ENCODE results near the gene MATK.

The MATK gene

DNA sequence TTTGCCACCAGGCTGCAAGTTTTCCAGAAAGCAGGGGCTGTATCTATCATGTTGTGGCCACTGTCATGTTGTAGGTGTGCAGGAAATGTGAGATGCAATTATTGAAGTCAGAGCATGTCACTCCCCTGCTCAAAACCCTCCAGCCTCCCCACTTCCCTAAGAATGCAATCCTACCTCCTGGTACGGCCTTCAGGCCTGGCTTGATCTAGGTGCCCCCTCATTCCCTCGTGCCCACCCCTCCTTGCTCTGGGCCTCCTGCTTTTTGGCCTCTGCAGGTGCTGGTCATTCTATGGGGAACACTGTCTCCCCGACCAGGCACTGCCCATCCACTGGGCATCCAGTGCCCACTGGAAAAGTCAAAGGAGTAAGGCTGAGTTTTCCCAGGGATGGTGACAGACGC lies 28.5 kb upstream of the MATK start:
- DNase-seq, result no peak

DNA sequence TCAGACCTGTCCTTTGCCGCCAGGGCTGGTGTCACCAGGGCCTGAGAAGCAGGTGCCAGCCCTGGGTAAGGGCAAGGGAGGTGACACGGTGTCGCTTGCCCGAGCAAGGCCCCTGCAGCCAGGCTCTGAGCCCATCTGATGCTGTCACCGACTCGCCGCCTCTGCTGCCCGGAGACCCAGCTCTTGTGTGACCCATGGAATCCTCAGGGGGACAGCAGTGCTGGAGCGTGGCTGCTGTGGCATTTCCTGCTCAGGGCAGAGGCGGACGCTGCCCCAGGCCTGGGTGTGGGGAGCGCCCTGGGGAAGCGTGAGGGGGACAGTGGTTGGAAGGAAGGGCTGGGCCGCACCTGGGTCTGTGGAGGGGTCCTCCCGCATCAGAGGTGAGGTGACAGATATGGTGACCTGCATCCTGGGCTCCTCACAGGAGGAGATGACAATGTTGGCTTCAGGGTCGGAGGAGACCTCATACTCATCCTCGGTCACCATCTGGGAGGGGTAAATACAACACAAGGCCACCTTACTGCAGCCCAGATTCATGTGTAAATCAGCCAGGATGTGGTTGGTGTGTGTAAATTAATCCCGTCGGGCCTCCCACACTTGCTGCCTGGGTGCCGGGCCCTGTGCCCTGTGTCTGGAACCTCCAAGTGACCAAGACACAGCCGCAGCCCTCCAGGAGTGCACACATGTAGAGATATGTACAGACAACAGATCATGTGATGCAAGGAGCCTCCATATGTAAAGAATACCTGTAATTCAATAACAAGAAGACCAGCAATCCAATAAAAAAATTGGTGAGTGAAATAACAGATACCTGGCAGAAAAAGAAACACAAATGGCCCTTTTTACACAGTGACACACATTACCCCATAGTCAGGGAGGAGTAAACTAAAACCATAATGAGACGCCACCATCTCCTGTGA lies 27.6 kb upstream of the MATK start:
- DNase-seq, result no peak

DNA sequence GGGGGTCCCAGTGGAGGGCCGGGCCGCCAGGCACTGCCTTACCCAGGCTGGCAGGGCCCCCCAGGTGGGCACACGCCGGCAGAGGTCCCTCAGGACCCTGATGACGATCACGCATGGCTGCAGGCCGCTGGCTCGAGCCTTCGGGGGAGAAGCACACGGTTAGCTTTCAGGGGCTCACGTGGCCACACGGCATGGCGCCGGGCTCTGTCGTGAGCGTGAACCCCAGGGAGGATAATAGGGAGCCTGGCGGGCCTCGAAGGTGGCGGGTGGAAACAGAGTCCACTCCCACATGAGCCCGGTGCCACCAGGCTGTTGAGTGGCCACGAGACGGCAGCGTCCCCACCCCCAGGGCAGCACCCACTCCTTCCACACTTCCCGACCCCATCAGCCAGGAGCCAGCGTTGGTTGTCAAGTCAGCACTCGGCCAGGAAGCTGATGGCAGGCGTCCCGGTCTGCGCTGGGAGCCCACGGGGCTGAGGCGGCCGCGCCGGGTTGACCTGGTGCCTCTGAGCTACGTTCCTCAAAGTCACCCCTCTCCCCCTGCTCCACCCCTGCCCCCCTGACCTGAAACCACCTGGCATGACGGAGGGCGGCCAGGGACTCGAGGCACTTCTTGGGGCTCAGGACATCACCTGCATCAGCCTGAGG lies 24.7 kb upstream of the MATK start:
- no peak for DNase-seq

DNA sequence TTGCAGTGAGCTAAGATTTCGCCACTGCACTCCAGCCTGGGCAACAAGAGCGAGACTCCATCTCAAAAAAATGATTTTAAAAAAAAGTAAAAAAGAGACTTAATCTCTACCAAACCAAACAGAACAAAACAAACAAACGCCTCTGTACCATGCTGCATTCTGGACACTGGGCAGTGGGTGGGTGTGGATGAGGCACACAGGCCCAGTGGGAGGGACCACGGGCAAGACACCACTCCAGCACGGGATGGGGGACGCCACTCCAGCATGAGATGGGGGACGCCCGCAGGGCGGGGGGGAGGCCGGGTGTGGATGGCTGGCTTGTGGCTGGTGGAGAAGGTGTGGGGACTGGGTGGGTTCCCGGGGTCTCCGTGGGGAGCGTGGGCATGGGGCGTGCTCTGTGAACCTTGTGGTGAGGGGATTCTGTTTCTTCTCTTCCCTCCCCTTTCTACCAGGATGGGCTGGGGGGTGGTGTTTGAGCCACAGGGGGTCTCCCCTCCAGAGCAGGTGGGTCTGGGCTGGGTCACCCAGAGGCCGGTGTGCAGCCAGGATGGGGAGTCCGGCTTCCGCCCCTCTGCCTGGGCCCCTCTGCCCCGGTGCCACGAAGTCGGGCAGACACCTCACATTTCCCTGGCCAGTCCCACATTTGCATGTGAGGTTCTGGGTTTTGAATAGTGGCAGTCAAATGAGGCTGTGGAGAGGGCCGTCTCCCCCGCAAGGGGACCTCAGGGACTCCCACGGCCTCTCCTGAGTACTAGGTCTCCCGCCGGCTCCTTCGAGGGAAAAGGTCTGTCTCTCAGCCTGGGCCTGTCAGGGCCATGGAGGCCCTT lies 23.9 kb upstream of the MATK start:
- no peak for DNase-seq

DNA sequence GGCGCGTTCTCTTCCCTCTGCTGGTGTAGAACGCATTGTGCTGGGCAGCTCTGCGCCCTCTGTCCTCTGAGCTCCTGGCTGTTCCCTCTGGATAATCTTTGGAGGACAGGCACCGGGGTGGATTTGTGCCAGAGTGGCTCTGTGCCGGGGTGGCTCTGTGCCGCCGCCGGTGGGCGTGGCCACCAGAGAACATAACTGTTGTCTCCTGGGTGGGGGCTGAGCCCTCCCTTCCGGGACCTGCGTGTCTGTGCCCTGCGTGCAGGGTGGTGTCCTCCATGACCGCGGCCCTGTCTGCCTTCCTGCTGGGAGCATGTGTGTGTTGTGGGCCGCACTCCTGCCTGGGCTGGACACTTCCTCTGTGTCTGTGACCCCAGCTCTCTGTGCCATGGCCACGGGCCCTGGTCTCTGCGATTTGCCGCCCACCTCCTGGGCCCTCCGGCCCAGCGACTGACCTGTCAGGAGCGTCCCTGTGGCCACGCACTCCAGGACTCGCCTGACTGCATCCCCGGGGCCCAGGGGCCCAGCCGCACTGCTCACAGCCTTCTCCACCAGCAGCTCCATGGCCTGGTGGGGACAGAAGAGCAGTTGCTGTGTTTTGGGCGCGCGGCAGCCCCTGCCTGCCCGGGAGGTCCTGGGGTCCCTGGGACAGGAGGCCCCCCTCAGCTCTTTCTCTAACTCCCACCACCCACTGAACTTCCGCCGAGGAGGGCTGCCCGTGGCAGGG lies 22.4 kb upstream of the MATK start:
- no peak for DNase-seq

DNA sequence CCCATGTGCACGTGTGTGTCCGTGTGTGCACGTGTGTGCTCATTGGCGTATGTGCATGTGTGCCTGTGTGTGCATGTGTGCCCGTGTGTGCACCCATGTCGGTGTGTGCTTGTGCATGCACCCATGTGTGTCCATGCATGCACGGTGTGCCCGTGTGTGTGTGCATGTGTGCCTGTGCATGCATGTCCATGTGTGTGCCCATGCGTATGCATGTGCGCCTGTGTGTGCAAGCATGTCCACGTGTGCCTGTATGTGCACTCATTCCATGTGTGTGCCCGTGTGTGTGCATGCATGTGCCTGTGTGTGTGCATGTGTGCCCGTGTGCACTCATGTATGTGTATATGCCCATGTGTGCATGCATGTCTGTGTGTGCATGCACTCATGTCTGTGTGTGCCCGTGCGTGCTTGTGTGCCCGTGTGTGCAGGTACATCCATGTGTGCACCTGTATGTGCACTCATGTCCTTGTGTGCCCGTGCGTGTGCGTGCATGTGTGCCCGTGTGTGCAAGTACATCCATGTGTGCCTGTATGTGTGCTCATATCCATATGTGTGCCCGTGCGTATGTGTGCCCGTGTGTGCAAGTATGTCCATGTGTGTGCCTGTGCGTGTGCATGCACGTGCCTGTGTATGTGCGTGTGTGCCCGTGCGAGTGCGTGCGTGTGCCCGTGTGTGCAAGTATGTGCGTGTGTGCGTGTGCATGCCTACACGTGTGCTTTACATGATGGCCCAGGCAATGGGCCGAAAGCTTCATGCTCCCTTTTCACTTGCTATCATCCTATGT lies 21.6 kb upstream of the MATK start:
- no peak for DNase-seq

DNA sequence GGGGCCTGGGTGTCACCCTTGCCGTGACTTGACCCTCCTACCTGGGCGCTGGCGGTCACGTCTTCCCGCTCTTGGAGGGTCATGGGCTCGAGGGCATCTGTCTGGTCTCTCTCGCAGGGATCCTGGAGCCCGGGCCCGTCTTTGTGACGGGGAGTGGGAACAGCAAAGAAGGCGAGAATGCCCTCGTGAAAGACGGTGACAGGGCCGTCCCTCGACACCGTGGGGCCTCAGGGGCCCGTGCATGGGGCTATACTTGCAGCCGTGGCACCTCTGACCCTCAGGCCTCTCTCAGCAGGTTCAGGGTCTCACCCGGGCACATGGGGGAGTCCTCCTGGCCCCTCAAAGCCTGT lies 20.9 kb upstream of the MATK start:
- DNase-seq, result no peak

DNA sequence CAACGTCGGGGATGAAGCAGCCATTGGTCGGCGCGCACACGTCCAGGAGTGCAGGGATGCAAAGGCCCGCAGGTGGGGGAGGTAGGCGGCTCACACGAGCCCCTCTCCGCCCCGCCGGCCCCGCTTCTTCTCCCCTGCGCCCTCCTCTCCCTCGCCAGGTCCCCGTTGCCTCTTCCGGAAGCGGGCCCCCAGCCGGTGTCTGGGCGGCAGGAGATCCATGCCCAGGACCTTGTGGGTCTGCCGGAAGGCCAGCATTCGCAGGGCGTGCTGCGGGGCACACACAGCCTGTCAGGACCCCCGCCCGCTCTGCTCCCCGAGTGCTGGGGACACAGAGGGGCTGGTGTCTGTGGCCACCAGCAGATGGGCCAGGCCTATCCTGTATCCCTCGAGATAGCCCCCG lies 19.7 kb upstream of the MATK start:
- no peak for DNase-seq

DNA sequence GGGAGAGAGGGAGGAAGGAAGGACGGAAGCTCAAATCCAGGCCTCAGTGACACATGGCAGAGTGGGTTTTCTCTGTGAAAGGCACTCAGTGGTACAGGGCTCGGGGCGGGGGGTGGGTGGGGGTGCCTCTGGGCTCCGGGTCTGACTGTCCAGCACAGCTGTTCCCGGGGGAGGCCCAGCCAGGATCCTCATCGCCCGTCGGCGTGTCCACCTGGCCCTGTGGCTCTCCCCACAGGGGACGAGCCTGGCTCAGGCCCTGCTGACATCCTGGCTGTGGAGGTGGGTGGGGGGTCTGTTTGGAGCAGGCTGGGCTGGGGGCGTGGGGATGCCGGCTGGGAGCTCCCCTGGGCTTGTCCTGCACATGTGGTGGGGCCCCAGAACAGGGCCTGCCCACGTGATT lies 18.2 kb upstream of the MATK start:
- no peak for DNase-seq

DNA sequence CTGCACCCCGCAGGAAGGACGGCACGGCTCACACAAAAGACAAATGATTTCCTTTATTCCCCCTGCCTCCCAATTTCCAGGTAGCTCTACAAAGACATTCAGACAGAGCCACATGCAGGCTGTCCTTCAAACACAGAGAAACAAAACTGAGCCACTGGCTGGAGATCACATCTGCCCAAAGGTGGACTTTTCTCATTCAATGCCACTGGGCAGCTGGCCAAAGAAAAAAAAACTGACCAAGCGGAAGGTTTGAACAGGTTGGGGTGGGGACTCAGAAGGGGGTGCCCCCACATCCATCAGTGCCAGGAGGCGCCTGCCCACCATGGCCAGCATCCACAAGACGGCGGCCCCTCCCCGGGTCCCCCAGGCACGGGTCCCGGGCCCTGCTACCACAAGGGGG lies 17.8 kb upstream of the MATK start:
- DNase-seq, result no peak

DNA sequence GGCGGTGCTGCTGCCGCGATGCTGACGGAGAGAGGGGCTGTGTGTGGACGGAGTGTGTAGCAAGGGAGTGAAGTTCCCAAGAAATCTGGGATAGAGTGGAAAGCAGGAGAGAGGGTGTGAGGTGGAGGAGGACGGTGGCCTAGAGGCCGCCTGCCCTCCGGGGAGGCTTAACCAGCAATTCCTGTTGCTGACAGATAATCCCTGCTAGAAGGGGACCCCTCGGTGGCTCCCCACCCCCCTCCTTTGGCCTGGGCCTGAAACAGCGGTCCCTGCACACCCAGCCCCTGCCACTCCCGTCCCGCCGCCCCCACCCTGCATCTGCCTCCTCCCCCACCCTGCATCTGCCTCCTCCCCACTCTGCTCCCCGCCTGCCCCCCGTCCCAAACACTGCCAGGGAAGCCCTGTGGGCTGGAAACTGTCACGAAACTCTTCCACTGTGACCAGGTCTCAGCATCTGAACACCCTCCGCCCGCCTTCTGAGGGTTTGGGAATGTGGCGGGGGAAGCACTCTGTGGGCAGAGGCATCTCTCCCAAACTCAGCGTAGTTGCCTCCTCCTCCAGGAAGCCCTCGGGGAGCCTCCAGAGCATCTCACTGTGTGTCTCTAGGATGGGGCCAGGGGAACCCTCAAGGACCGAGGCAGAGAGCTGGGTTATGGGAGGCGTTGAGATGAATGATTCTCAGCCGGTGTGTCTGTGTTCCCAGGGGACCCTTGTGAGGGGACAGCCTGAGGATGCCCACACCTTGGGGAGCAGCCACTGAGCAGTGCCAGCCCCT lies 17.1 kb upstream of the MATK start:
- no peak for DNase-seq

DNA sequence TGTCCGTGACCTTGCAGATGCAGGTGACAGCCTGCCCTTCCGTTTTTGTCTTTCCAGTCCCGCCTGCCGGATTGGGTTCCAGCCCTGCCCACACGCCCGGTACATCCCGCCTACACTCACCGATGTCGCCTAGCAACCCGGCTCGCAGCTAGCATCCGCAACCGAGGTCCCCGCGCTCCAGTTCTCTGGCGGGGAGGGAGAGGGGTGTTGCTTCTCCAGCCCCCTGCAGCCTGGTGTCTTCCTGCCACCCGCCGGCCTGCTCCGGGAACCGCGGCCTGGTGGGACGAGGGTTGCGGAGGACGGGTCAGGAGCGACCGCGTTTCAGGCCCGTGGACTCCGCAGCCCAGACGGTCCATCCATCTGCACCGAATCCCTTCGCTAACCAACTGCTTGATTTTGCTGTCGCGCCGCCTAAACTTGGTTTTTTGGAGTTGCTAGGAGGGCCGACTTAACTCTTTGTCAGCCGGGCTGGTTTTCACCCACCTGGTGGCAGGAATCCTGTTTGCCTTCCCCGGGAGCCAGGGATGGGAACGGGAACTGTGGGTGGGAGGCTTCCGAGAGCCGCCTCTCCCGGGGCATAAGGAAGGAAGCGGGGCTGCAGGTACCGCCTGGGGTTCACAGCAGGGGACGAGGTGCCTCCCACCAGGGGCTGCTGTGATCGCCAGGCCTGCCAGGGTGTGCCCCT lies 15.4 kb upstream of the MATK start:
- no peak for DNase-seq

DNA sequence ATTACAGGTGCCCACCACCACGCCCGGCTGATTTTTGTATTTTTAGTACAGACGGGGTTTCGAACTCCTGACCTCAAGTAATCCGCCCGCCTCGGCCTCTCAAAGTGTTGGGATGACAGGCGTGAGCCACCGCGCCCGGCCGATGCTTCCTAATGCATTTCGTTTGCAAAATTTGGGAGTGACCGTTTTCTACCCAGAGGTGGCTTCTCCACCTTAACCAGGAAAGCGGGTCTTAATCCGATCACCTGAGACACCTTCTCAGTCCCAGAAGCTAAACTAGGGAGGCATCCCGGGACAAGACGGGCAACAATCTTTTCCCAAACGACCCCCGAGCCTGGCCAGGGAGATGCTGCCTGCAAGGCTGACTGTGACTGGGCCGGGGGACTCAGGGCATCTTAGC lies 14.8 kb upstream of the MATK start:
- no peak for DNase-seq

DNA sequence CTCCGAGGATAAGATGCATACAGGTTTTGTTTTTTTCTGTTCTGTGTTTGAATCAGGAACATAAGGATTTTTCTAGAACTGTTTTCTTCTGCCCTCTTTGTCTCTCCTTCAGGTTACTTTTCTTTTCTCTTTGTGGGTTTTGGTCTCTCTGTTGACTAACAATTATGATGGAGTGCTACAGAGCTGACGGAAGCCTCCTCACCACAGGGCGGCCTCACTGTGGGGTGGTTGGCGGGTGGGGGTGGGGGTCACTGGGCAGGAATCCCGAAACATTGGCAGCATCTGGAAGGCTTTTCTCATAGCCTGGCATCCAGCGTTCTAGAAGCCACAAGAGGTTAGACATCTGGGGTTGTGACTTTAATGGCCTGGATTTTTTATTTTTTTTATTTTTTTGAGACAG lies 12.0 kb upstream of the MATK start:
- DNase-seq, result peak; percentile 52

DNA sequence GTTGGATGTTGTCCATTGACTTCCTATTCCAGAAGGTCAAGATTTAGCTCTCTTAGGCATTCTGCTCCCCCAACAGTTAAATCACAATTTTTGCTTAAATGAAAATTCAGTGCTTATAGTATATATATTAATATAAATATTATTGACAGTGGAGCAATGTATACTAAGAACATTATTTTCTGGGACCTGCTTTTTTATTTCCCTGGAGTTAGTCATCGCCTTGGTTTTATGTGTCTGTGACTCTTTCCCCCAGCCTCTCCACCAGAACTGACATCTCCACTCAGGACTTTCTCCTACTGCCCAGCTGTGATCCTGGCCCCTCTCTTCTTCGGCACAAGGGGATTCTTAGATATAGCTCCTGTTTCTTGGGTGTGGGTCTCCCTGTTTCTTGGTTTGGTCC lies 10.2 kb upstream of the MATK start:
- DNase-seq, result no peak

DNA sequence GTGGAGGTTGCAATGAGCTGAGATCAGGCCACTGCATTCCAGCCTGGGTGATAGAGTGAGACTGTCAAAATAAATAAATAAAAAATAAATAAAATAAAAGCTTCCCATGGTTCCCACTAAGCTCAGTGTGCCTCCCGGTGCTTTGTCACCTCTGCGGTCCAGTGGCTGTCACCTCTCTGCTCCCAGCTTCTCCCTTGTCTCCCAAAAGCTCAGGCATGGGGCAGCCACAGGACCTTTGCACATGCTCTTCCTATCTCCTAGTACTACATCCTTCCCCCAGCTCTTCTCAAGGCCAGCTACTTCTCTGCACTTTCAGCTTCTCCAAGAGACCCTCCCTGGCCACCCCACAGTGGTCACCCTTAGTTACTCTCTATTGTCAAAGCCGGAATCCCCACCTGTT lies 7.6 kb upstream of the MATK start:
- no peak for DNase-seq

DNA sequence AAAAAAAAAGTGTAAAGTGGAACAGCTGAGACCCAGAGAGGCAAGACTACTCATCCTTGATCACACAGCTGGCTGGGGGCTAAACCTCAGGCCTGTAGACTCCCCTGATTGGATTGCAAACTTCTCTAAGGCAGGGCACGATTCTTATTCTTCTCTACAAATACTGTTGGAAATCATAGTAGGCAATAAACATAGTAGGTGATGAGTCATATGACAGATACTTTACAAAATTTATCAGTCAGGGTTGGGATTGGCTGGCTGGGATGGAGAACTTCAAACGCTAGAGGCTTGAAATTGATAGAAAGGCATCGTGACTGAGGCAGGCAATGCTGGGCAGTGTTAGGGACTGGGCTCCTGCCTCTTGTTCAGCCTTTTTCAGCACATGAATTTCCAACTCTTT lies 5.9 kb upstream of the MATK start:
- peak; percentile 27 for DNase-seq

DNA sequence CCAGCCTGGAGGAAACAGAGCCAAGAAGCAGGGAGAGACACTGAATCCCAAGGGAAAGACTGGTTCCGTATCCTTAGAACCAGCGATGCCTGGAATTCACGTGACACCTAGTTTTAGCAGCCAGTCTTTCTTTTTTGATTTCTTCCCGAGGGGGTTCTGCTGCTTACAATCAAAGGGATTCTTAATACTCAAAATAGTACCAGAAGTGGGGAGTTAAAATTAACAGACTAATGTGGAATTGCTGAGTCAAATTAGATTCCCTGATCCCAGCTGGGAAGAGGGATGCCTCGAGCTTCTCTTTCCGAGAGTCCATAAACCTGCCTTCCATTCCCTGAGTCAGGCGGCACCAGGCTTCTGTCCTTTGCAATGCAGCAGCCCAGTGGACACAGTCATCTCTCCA lies 4.8 kb upstream of the MATK start:
- DNase-seq, result no peak

DNA sequence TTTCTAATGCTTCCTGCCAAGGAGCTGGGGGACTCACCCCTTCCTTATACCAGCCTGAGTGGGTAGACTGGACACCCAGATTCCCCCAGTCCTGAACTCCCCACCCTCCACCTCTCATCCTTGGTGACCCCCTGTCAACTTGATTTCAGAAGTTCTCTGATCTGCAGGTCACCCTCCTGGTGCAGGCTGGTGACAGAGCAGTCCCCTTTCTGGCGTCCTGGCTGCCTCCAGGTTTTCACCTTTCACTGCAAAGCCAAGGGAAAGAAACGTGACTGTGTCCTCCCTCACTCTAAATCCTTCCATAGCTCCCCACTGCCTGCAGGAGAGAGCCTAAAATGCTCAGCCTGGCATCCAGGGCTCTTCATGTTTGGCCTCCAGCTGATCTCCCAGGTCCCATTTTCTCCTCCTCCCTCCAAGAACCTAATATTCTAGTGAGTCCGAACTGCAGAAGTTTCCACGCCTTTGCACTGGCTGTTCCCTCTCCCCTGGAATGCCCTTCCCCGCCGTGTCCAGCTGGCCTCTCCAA lies 4.1 kb upstream of the MATK start:
- no peak for DNase-seq

DNA sequence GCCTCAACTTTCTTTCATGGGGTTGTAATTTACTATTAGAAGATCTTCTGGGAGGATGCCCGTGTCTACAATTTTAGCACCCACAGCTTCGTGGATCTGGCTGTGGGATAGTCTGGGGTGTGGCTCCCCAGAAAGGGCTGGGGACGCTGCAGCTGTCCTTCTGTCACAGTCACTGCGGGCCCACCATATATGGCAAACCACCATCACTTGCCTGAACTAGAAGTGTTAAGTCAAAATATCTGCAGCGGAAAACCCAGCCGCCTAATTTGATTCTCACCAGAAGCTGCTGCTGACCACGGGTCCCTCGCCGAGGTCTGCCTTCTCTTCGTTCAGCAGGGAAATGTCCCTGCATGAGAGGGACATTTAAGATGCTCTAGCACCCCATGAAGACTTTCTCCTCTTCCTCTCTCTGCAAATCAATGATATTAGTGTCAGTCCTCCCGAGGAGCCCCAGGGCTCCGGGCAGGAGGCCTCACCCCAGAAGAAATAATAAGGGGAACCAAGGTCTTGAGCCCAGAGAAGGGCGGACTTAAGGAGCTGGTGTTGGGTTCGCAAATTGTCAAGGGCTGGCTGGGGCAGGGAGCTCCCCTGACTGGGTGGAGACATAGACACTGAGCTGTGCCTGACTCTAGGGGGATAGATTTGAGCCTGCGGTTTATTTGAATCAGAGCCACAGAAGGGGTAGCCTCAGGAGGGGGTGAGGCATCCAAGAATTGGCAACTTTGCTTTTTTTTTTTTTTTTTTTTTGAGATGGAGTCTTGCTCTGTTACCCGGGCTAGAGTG lies 3.0 kb upstream of the MATK start:
- no peak for DNase-seq
